Glomerular visceral epithelial cell (primary cell): ENCODE data around the gene EYA3.

Experiments
- DNase-seq: peaks from one replicate; pipeline ENCODE4 v3.0.0-alpha.2; 2016; ENCODE audit errors: extremely low spot score

Gene EYA3

GRCh38 chr1:28088168-28088961 lies at the start of gene EYA3:
EYA3 (minus strand) TSS chr1:28088610; CDS start chr1:28058026, 30,584 bp downstream.
- DNase-seq: peak; percentile 98

- no peak for DNase-seq
Measured at GRCh38 chr1:28136922-28137613, 48.7 kb upstream of the EYA3 start.

- no peak for DNase-seq
Measured at GRCh38 chr1:28136169-28136921, 47.9 kb upstream of the EYA3 start.

- peak; percentile 36 for DNase-seq
Measured at GRCh38 chr1:28135371-28136168, 47.2 kb upstream of the EYA3 start.

- no peak for DNase-seq
Measured at GRCh38 chr1:28134651-28135207, 46.3 kb upstream of the EYA3 start.

GRCh38 chr1:28132171-28133167 lies 44.1 kb upstream of the EYA3 start:
- DNase-seq: no peak

GRCh38 chr1:28130901-28131300 lies 42.5 kb upstream of the EYA3 start:
- DNase-seq: no peak

GRCh38 chr1:28129150-28129549 lies 40.7 kb upstream of the EYA3 start:
- peak; percentile 73 for DNase-seq

- no peak for DNase-seq
Measured at GRCh38 chr1:28127617-28128257, 39.3 kb upstream of the EYA3 start.

- DNase-seq: no peak
Measured at GRCh38 chr1:28126783-28127490, 38.5 kb upstream of the EYA3 start.

- DNase-seq: no peak
Measured at GRCh38 chr1:28126212-28126611, 37.8 kb upstream of the EYA3 start.

- DNase-seq: peak; percentile 48
Measured at GRCh38 chr1:28123461-28123961, 35.1 kb upstream of the EYA3 start.

GRCh38 chr1:28122183-28122582 lies 33.8 kb upstream of the EYA3 start:
- DNase-seq: no peak

- no peak for DNase-seq
Measured at GRCh38 chr1:28119556-28119955, 31.1 kb upstream of the EYA3 start.

- DNase-seq: no peak
Measured at GRCh38 chr1:28118640-28119307, 30.4 kb upstream of the EYA3 start.

GRCh38 chr1:28115267-28115666 lies 26.9 kb upstream of the EYA3 start:
- no peak for DNase-seq

- no peak for DNase-seq
Measured at GRCh38 chr1:28114844-28115243, 26.4 kb upstream of the EYA3 start.

- DNase-seq: no peak
Measured at GRCh38 chr1:28113242-28113572, 24.8 kb upstream of the EYA3 start.
